SK-N-MC (cell line): ENCODE data around the gene MACROD2.

ENCODE experiments used
- DNase-seq: peaks from one replicate; pipeline ENCODE4 v3.0.0-alpha.2; 2011; ENCODE audit warnings: low read depth, low spot score
- H3K27ac ChIP-seq: fragments of 200-600 bp; sonication (generic); 2 replicates; pipeline ENCODE4 v1.5.1; 2016; ENCODE audit warnings: mixed run types
- H3K36me3 ChIP-seq: fragments of 200-600 bp; sonication (generic); 2 replicates; pipeline ENCODE4 v1.6.1; 2017; ENCODE audit warnings: antibody characterized with exemption, low read length, mixed read lengths; ENCODE audit not compliant: insufficient read depth
- H3K4me3 ChIP-seq: fragments of 200-600 bp; sonication (generic); 2 replicates; pipeline ENCODE4 v1.5.1; 2016
- H3K9ac ChIP-seq: fragments of 200-600 bp; sonication (generic); 2 replicates; pipeline ENCODE4 v1.8.0; 2017; ENCODE audit warnings: mixed run types, mixed read lengths; ENCODE audit not compliant: insufficient read length
- H3K9me3 ChIP-seq: fragments of 200-600 bp; sonication (generic); 2 replicates; pipeline ENCODE4 v1.6.1; 2017; ENCODE audit warnings: low read depth, mild to moderate bottlenecking, antibody characterized with exemption, low read length, moderate library complexity, mixed read lengths
- EZH2 ChIP-seq: fragments of 200-600 bp; sonication (generic); IDR thresholded peaks from one replicate; pipeline ENCODE4 v1.6.1; 2017; ENCODE audit warnings: antibody characterized with exemption
- FOXP2 ChIP-seq: optimal IDR thresholded peaks from 2 replicates; pipeline ENCODE3; 2011; ENCODE audit warnings: mild to moderate bottlenecking, moderate library complexity; ENCODE audit not compliant: insufficient read depth; ENCODE audit errors: extremely low read length, control extremely low read depth
- POLR2AphosphoS5 ChIP-seq: IDR thresholded peaks from 2 replicates; pipeline ENCODE4 v1.6.1; 2012; ENCODE audit warnings: mild to moderate bottlenecking, low read depth, low read length, borderline replicate concordance

Gene MACROD2

DNA sequence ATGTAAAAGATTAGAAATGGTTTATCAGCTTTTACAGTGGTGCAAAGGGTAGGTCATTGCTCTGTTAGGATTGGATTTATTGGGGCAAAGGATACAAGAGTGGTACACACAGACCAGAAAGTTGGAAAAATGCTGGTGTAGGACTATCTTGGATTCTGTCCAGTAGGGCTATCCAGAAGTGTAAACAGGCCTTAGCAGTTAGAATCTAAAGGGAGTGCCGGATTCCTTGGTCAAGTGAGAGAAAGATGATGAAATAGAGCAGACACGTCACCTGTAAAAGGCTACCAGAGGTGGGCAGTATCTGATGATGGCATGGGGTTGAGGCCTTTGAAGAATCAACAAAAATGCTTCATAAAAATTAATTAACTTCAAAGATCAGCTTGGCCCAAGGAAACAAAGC, 1602.0 kb downstream of the MACROD2 start:
- no peak overlapping the region for H3K9ac ChIP-seq
- DNase-seq, result no peak
- no peaks in the 10 kb centered on the region for H3K36me3 ChIP-seq
- no peaks in the 10 kb centered on the region for H3K9me3 ChIP-seq
- no peak overlapping the region for H3K27ac ChIP-seq
- TF ChIP-seq FOXP2 (no peak), EZH2 (no peak), POLR2AphosphoS5 (no peak)
- no peak overlapping the region for H3K4me3 ChIP-seq

DNA sequence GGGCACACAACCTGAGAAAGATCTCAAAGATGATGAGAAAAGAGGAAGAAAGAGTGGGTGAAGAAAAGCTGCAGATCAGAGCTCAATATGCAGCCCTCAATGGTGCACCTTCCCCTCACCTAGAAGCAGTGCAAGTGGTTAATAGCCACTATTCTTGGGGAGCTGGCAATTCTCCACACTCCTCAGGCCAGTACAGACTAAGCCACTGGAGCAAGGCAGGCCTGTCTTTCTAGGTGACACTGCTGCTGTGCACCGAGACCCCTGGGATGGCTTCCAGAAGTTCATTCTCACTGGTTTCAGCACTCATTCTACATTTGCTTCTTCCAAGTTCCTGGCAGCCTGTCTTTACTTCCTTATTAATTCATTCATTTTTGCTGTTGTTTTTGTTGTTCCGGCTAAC, 1604.6 kb downstream of the MACROD2 start:
- Histone ChIP-seq H3K27ac (no peak overlapping the region), H3K9me3 (no peaks in the 10 kb centered on the region), H3K9ac (no peak overlapping the region), H3K4me3 (no peak overlapping the region), H3K36me3 (no peaks in the 10 kb centered on the region)
- no peak for TF ChIP-seq EZH2
- no peak for DNase-seq

DNA sequence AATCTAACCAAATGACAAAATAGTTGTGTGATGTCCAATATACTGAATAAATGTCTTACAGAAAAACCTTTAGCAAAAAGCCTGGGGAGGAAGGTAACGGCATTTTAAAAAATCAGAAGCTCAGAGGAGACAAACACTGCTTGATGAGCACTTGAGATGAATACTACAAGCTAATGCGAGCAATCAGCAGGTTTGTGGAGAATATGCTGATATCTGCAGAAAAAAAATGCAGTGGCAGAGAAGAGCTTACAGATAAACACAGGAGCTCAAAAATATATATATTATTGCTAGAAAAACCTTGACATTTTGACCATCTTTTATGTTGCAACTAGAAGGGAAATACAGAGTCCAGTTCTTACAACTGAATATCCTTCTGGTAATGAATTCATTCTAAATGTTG, 1605.2 kb downstream of the MACROD2 start:
- no peak overlapping the region for H3K9ac ChIP-seq
- H3K4me3 ChIP-seq, result no peak overlapping the region
- no peak for DNase-seq
- H3K36me3 ChIP-seq, result no peaks in the 10 kb centered on the region
- no peak overlapping the region for H3K27ac ChIP-seq
- no peaks in the 10 kb centered on the region for H3K9me3 ChIP-seq
- TF ChIP-seq FOXP2 (no peak), EZH2 (no peak), POLR2AphosphoS5 (no peak)

DNA sequence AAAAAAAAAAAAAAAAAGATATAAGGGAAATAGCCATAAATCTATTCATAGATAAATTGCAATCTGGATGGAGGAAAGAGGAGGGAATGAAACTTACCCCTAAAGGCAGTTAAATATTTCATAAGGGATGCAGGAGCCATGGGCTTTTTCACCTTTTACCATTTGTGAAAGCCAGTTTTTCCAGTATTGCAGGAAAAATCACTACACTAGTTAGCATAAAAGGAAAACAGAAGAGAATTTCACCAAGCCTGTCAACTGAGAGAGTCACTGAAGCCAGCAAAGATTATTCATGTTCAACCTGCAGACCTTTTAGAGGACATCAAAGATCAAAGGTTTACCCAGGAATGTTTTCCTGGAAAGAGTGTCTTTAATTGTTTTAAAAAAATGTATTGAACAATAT, 1608.2 kb downstream of the MACROD2 start:
- no peak for TF ChIP-seq EZH2
- no peak for TF ChIP-seq POLR2AphosphoS5
- no peak for TF ChIP-seq FOXP2
- no peak overlapping the region for H3K9ac ChIP-seq

DNA sequence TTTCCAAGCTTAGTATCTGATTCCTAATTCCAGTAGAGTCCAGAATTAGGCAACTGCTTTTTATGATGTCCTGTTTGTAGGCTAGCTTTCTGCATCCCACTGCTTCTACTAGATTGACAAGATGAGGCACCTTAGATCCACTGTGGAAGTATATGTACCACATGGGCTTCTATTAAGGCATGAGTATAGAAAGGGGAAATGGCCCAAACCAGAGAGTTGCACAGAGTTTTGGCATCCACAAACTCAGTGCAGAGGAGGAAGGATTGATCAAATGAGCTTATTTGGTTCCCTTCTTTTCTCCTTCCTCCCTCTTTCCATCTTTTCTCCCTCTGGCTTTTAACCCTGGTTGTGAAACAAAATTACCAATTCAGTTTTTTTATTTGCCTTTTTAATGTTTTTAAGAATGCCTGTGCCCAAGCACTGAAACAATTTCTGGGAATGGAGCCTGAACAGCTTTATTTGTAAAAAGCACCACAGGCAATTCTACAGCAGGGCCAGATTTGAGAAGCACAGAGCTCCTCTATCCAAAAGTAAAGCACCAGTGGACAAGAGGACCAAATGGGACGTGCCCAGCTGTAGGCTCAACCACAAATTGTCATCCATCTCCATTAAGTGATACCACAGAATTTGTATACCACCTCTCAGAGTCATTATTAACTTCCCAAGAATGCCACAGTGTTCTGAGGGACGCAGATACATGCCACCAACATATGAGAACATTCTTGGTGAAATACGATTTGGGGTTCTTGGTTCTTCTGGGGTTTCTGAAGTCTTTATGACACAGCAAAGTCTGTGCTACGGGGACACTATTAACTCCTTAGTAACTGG, 1608.9 kb downstream of the MACROD2 start:
- Histone ChIP-seq H3K27ac (no peak overlapping the region), H3K36me3 (no peaks in the 10 kb centered on the region), H3K9me3 (no peaks in the 10 kb centered on the region), H3K4me3 (no peak overlapping the region), H3K9ac (no peak overlapping the region)
- no peak for TF ChIP-seq FOXP2
- no peak for TF ChIP-seq EZH2
- no peak for TF ChIP-seq POLR2AphosphoS5
- DNase-seq, result no peak

More for the DNA sequence above, 1608.2 kb downstream of the MACROD2 start:
- Histone ChIP-seq H3K9me3 (no peaks in the 10 kb centered on the region), H3K4me3 (no peak overlapping the region), H3K27ac (no peak overlapping the region), H3K36me3 (no peaks in the 10 kb centered on the region)
- no peak for DNase-seq

DNA sequence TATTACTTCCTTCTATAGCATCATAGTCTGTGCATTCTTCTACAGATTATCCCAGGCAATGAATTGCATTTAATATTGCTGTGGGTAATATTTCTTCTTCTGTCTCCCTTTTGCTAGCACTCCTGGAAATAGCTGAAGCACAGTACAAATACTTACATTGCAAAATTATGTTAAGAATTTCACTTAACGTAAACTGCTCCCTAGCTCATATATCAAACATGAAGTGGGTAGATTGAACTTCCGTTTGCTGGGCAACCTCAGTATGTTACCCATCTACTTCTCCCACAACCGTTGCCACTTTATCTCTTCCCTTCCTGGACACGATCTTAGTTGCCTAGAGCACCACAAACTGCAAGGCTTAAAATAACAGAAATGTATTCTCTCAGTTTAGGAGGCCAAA, 1614.6 kb downstream of the MACROD2 start:
- Histone ChIP-seq H3K36me3 (no peaks in the 10 kb centered on the region), H3K27ac (no peak overlapping the region), H3K9me3 (no peaks in the 10 kb centered on the region), H3K4me3 (0 out of 2 replicates have a peak overlapping the region, but pooled peaks have one; percentile 11), H3K9ac (no peak overlapping the region)
- no peak for DNase-seq
- TF ChIP-seq POLR2AphosphoS5, result no peak
- TF ChIP-seq FOXP2, result no peak
- no peak for TF ChIP-seq EZH2

DNA sequence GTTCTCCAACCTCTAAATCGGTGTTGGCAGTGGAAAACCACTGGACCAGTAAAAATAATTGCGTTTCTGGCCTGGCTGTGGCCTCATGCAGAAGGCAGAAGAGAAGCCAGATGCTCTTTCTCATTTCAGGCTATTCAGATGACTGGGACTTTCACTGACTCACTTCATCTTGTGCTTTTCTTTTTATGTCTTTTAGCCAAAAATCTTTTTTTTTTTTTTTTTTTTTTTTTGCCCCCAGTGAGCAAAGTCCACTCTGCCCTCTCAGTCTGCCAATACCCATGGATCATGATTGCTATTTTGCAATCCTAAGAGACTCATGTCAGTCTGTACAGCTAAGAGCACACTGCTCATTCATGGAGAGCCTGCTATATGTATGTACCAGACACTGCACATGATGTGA, 1615.5 kb downstream of the MACROD2 start:
- DNase-seq, result no peak
- no peak for TF ChIP-seq FOXP2
- TF ChIP-seq POLR2AphosphoS5, result no peak
- TF ChIP-seq EZH2, result no peak
- Histone ChIP-seq H3K4me3 (no peak overlapping the region), H3K9ac (no peak overlapping the region), H3K9me3 (no peaks in the 10 kb centered on the region), H3K36me3 (no peaks in the 10 kb centered on the region), H3K27ac (no peak overlapping the region)

DNA sequence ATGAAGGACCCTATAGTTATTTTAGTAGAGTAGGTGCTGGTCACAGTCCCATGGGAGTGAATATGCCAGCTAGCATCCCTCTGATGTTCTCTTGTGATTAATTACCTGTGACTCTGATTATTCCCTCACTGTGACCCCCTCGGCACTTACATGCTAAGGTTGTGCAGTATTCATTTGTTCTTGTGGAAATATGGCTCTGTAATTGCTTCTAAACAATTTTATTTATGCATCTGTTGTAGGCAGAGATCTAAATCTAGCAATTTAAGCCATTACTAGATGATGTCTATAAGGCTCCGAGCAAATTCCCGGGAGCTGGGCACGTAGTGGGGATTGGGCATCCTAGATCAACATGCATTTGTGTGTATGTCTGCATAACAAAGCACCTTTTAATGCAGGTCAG, 1616.2 kb downstream of the MACROD2 start:
- no peak overlapping the region for H3K27ac ChIP-seq
- TF ChIP-seq POLR2AphosphoS5, result no peak
- no peak for TF ChIP-seq FOXP2
- no peak for TF ChIP-seq EZH2
- H3K4me3 ChIP-seq, result no peak overlapping the region
- DNase-seq, result no peak
- H3K36me3 ChIP-seq, result no peaks in the 10 kb centered on the region
- H3K9ac ChIP-seq, result no peak overlapping the region
- no peaks in the 10 kb centered on the region for H3K9me3 ChIP-seq

DNA sequence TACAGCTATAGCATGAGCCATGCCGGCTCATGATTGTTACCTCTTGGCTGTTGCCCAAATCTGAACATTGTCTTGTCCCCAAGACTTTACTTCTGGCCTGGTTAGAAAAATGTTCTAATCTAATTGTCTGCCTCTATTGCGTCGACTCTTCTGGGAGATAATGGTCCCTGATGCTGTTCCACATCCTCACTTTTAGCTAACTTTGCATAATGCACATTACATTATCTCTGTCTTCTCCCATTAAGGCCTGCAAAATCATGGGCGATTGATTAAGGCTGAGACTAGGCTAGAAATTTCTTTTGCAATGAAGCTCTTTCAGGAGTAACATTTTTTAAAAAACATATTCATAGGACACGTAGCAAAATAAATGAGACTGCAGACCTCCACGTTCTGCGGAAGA, 1616.9 kb downstream of the MACROD2 start:
- no peak overlapping the region for H3K27ac ChIP-seq
- DNase-seq, result no peak
- no peak overlapping the region for H3K9ac ChIP-seq
- H3K9me3 ChIP-seq, result no peaks in the 10 kb centered on the region
- TF ChIP-seq EZH2, result no peak
- TF ChIP-seq POLR2AphosphoS5, result no peak
- no peak for TF ChIP-seq FOXP2
- no peak overlapping the region for H3K4me3 ChIP-seq
- H3K36me3 ChIP-seq, result no peaks in the 10 kb centered on the region
